CD4-positive, CD25-positive, alpha-beta regulatory T cell (primary cell): ENCODE results near the gene PHF2. TPM values are rescaled to one million over a fixed set of nuclear protein-coding genes. Genes with fewer than 3 reads are reported as not detected.

Source experiments
- ATAC-seq, 2 donors: fragments of 150-1000 bp; cut with Tn5 transposase; one replicate each; pipeline ENCODE4 v1.10.0; 2021; ENCODE audit warnings: low read depth in 2 of 2, moderate number of reproducible peaks in 2 of 2, moderate library complexity in 1 of 2
- DNase-seq, 3 donors: peaks; one replicate each; pipeline versions ENCODE4 v3.0.0 to v3.0.0-alpha.2; 2012 to 2022; ENCODE audit warnings: mixed read lengths in 1 of 3
- H3K27ac ChIP-seq: one replicate; pipeline ENCODE4 v1.7.0; 2013; ENCODE audit warnings: mild to moderate bottlenecking, low read length; ENCODE audit not compliant: insufficient read depth, poor library complexity, severe bottlenecking
- H3K27me3 ChIP-seq: one replicate; pipeline ENCODE4 v1.7.0; 2013; ENCODE audit warnings: low read length; ENCODE audit not compliant: control insufficient read depth, insufficient read depth
- H3K36me3 ChIP-seq: one replicate; pipeline ENCODE4 v1.7.0; 2013; ENCODE audit warnings: mild to moderate bottlenecking, low read length, moderate library complexity; ENCODE audit not compliant: control insufficient read depth, insufficient read depth
- H3K4me1 ChIP-seq: 2 replicates; pipeline ENCODE4 v1.7.0; 2013; ENCODE audit warnings: mild to moderate bottlenecking, low read length; ENCODE audit not compliant: insufficient read depth, control insufficient read depth, poor library complexity, severe bottlenecking
- H3K4me3 ChIP-seq: one replicate; pipeline ENCODE4 v1.7.0; 2013; ENCODE audit warnings: low read depth, mild to moderate bottlenecking, low read length, moderate library complexity
- H3K9me3 ChIP-seq, 2 experiments: 1 replicate in 1 of 2; 2 replicates in 1 of 2; pipeline ENCODE4 v1.7.0; 2013; ENCODE audit warnings: low read length in 2 of 2, mild to moderate bottlenecking in 1 of 2, moderate library complexity in 1 of 2; ENCODE audit not compliant: control insufficient read depth in 2 of 2
- H3K27ac Mint-ChIP-seq, 3 donors: one replicate each; pipeline ENCODE4 v1.8.0; 2020 to 2022; ENCODE audit warnings: mild to moderate bottlenecking in 3 of 3, mixed read lengths in 3 of 3, moderate library complexity in 2 of 3
- H3K27me3 Mint-ChIP-seq: one replicate; pipeline ENCODE4 v1.8.0; 2022; ENCODE audit warnings: mild to moderate bottlenecking, mixed read lengths
- H3K36me3 Mint-ChIP-seq: one replicate; pipeline ENCODE4 v1.8.0; 2020; ENCODE audit warnings: mixed read lengths
- H3K4me1 Mint-ChIP-seq, 4 donors: one replicate each; pipeline ENCODE4 v1.8.0; 2020 to 2022; ENCODE audit warnings: mixed read lengths in 4 of 4, mild to moderate bottlenecking in 1 of 4
- H3K4me3 Mint-ChIP-seq, 4 donors: one replicate each; pipeline ENCODE4 v1.8.0; 2020 to 2022; ENCODE audit warnings: mild to moderate bottlenecking in 4 of 4, mixed read lengths in 4 of 4, moderate library complexity in 3 of 4
- H3K9me3 Mint-ChIP-seq, 7 donors: one replicate each; pipeline ENCODE4 v1.8.0; 2020 to 2022; ENCODE audit warnings: mixed read lengths in 7 of 7, mild to moderate bottlenecking in 3 of 7, moderate library complexity in 2 of 7
- polyA plus RNA-seq, 4 donors: library from polyadenylated mRNA; unstranded; fragments of 300-500 nt; fragmentation: Illumina TruSeq; gene quantifications; one replicate each; pipeline ENCODE4 v1.2.3, GENCODE V29; 2021
- total RNA-seq: library from RNA; stranded (reverse); gene quantifications from one replicate; pipeline ENCODE4 v1.2.3, GENCODE V29; 2022

PHF2 gene
- total and polyA plus RNA-seq, 5 donors from 2014 or later = 0.37 to 29.4 (median 1.0) TPM

- Mint-ChIP-seq H3K9me3 (no peaks in the 10 kb centered on the region), H3K27ac (no peak overlapping the region), H3K4me3 (no peak overlapping the region), H3K4me1 (peaks cover 9 to 77% (median 45%) of the 10 kb centered on the region in 4 donors), H3K27me3 (no peaks in the 10 kb centered on the region), H3K36me3 (no peaks in the 10 kb centered on the region)
- Histone ChIP-seq H3K36me3 (no peaks in the 10 kb centered on the region), H3K4me1 (peaks cover 21% of the 10 kb centered on the region), H3K4me3 (no peak overlapping the region), H3K9me3 (no peaks in the 10 kb centered on the region), H3K27ac (no peak overlapping the region), H3K27me3 (no peaks in the 10 kb centered on the region)
- DNase-seq = no peak
- ATAC-seq = no peak
Measured at GRCh38 chr9:93594041-93594756, 17.8 kb downstream of the PHF2 start.

- Mint-ChIP-seq H3K27ac (no peak overlapping the region), H3K4me1 (peaks cover 6 to 77% (median 48%) of the 10 kb centered on the region in 4 donors)
Measured at GRCh38 chr9:93595461-93595860, 19.1 kb downstream of the PHF2 start.

GRCh38 chr9:93595861-93596365 is 19.5 kb downstream of the PHF2 start:
- Histone ChIP-seq H3K36me3 (no peaks in the 10 kb centered on the region), H3K9me3 (no peaks in the 10 kb centered on the region), H3K4me3 (no peak overlapping the region), H3K4me1 (peaks cover 38% of the 10 kb centered on the region), H3K27ac (no peak overlapping the region), H3K27me3 (no peaks in the 10 kb centered on the region)
- peaks cover 4% of the 10 kb centered on the region for H3K36me3 Mint-ChIP-seq
- no peak overlapping the region for H3K4me3 Mint-ChIP-seq
- peaks cover 9 to 77% (median 51%) of the 10 kb centered on the region in 4 donors for H3K4me1 Mint-ChIP-seq
- no peak for DNase-seq
- H3K9me3 Mint-ChIP-seq = peaks cover 0 to 2% (median 0%) of the 10 kb centered on the region in 7 donors
- H3K27ac Mint-ChIP-seq = peak overlapping the region in 2 of 3 donors; percentile 49 to 60
- no peak for ATAC-seq
- H3K27me3 Mint-ChIP-seq = no peaks in the 10 kb centered on the region

More at GRCh38 chr9:93595461-93595860, 19.1 kb downstream of the PHF2 start:
- H3K9me3 Mint-ChIP-seq = peaks cover 0 to 2% (median 0%) of the 10 kb centered on the region in 7 donors
- H3K36me3 Mint-ChIP-seq = peaks cover 4% of the 10 kb centered on the region
- DNase-seq (no peak), ATAC-seq (no peak)
- Histone ChIP-seq H3K4me3 (no peak overlapping the region), H3K4me1 (peaks cover 33% of the 10 kb centered on the region), H3K27me3 (no peaks in the 10 kb centered on the region), H3K36me3 (no peaks in the 10 kb centered on the region), H3K9me3 (no peaks in the 10 kb centered on the region), H3K27ac (no peak overlapping the region)
- H3K4me3 Mint-ChIP-seq = peak overlapping the region in 1 of 4 donors; percentile 12
- no peaks in the 10 kb centered on the region for H3K27me3 Mint-ChIP-seq

GRCh38 chr9:93596399-93596798 is 20.0 kb downstream of the PHF2 start:
- H3K4me3 ChIP-seq = no peak overlapping the region
- Mint-ChIP-seq H3K4me1 (peaks cover 13 to 78% (median 52%) of the 10 kb centered on the region in 4 donors), H3K27me3 (no peaks in the 10 kb centered on the region), H3K27ac (peak overlapping the region in 2 of 3 donors; percentile 49 to 60), H3K9me3 (peaks cover 0 to 2% (median 0%) of the 10 kb centered on the region in 7 donors), H3K36me3 (peaks cover 4% of the 10 kb centered on the region), H3K4me3 (no peak overlapping the region)
- no peaks in the 10 kb centered on the region for H3K9me3 ChIP-seq
- H3K36me3 ChIP-seq = no peaks in the 10 kb centered on the region
- H3K27me3 ChIP-seq = no peaks in the 10 kb centered on the region
- H3K27ac ChIP-seq = no peak overlapping the region
- ATAC-seq (no peak), DNase-seq (no peak)
- peaks cover 41% of the 10 kb centered on the region for H3K4me1 ChIP-seq

GRCh38 chr9:93597142-93597706 is 20.8 kb downstream of the PHF2 start:
- no peak for ATAC-seq
- DNase-seq = no peak
- Histone ChIP-seq H3K27ac (no peak overlapping the region), H3K9me3 (no peaks in the 10 kb centered on the region), H3K36me3 (no peaks in the 10 kb centered on the region), H3K4me3 (no peak overlapping the region), H3K4me1 (peaks cover 41% of the 10 kb centered on the region), H3K27me3 (no peaks in the 10 kb centered on the region)
- Mint-ChIP-seq H3K9me3 (peaks cover 0 to 2% (median 0%) of the 10 kb centered on the region in 7 donors), H3K4me1 (peaks cover 13 to 80% (median 53%) of the 10 kb centered on the region in 4 donors), H3K27me3 (no peaks in the 10 kb centered on the region), H3K36me3 (peaks cover 4% of the 10 kb centered on the region), H3K4me3 (no peak overlapping the region), H3K27ac (peak overlapping the region in 1 of 3 donors; percentile 67)

- Histone ChIP-seq H3K27ac (no peak overlapping the region), H3K36me3 (no peaks in the 10 kb centered on the region), H3K27me3 (no peaks in the 10 kb centered on the region), H3K4me3 (peak overlapping the region; percentile 2), H3K4me1 (peaks cover 41% of the 10 kb centered on the region), H3K9me3 (no peaks in the 10 kb centered on the region)
- ATAC-seq (no peak), DNase-seq (no peak)
- Mint-ChIP-seq H3K27ac (peak overlapping the region in 2 of 3 donors; percentile 67 to 89), H3K36me3 (peaks cover 4% of the 10 kb centered on the region), H3K9me3 (peaks cover 0 to 2% (median 0%) of the 10 kb centered on the region in 7 donors), H3K4me3 (peak overlapping the region in 3 of 4 donors; percentile 55 to 78 (median 63)), H3K4me1 (peaks cover 13 to 74% (median 51%) of the 10 kb centered on the region in 4 donors), H3K27me3 (no peaks in the 10 kb centered on the region)
Measured at GRCh38 chr9:93597871-93598646, 21.7 kb downstream of the PHF2 start.

- Histone ChIP-seq H3K27ac (no peak overlapping the region), H3K9me3 (no peaks in the 10 kb centered on the region), H3K4me1 (peaks cover 41% of the 10 kb centered on the region), H3K27me3 (no peaks in the 10 kb centered on the region), H3K4me3 (no peak overlapping the region), H3K36me3 (no peaks in the 10 kb centered on the region)
- no peaks in the 10 kb centered on the region for H3K27me3 Mint-ChIP-seq
- peaks cover 13 to 74% (median 51%) of the 10 kb centered on the region in 4 donors for H3K4me1 Mint-ChIP-seq
- peak in 2 of 3 donors; percentile 22 to 82 for DNase-seq
- H3K36me3 Mint-ChIP-seq = peaks cover 4% of the 10 kb centered on the region
- H3K4me3 Mint-ChIP-seq = peak overlapping the region; percentile 55 to 78 (median 64)
- H3K27ac Mint-ChIP-seq = peak overlapping the region; percentile 67 to 89 (median 81)
- peaks cover 0 to 2% (median 0%) of the 10 kb centered on the region in 7 donors for H3K9me3 Mint-ChIP-seq
- ATAC-seq = peak in 1 of 2 donors; percentile 42
Measured at GRCh38 chr9:93598647-93599241, 22.4 kb downstream of the PHF2 start.
